ENCODE measurements around the gene VPS13D. TPM values are rescaled to one million over a fixed set of nuclear protein-coding genes. Genes with fewer than 3 reads are reported as not detected.

The VPS13D gene
- total RNA-seq, 1 experiment from 2014 or later: 31.6 TPM

GRCh38 chr1:12383001-12383400, 153.2 kb downstream of the VPS13D start:
- H3K9me3 ChIP-seq (ENCODE audit: control insufficient read depth in 1 of 2, insufficient read depth in 1 of 2, low read depth in 1 of 2, low read length in 2 of 2): peaks cover 5 to 6% of the 10 kb centered on the region in 2 experiments; a peak in 2 of 4 replicates
- BruUV-seq (replicated peaks): no TSS peak
- no peaks in the 10 kb centered on the region for H3K9me2 ChIP-seq (ENCODE audit: insufficient read depth)
- RAD21 ChIA-PET (ENCODE audit: low non-redundant PET in 1 of 2, low total read pairs in 2 of 2, uncharacterized antibody in 2 of 2, unreplicated experiment in 2 of 2): no interaction called here
- CTCF ChIA-PET: no interaction called here
- intact Hi-C loops (cut with micrococcal nuclease): no loop called here
- no peak overlapping the region for H3K4me3 ChIP-seq (replicated peaks in 1 of 2; ENCODE audit: low read depth in 1 of 2, low read length in 2 of 2)
- H3K4me1 ChIP-seq (ENCODE audit: control insufficient read depth in 1 of 2, insufficient read depth in 2 of 2, low read length in 2 of 2): peaks cover 0 to 9% of the 10 kb centered on the region in 2 experiments; a peak in 2 of 4 replicates
- ATAC-seq (no peak), DNase-seq (ENCODE audit: low read depth, low spot score) (no peak)
- no peak overlapping the region for H3K27ac ChIP-seq (ENCODE audit: low read depth, low read length)
- peaks cover 5 to 39% of the 10 kb centered on the region in 2 experiments; a peak in 3 of 4 replicates for H3K36me3 ChIP-seq (ENCODE audit: control insufficient read depth in 1 of 2, insufficient read depth in 2 of 2, low read length in 2 of 2)
- no peaks in the 10 kb centered on the region for H4K20me1 ChIP-seq (ENCODE audit: insufficient read depth)
- H3K4me2 ChIP-seq (ENCODE audit: low read length): no peak overlapping the region
- no peak overlapping the region for H3K9ac ChIP-seq (ENCODE audit: low read length)
- H3K27me3 ChIP-seq (ENCODE audit: insufficient read depth, low read length): no peaks in the 10 kb centered on the region
- TF ChIP-seq EZH2phosphoT487 (IDR thresholded peaks at IDR 0.05; ENCODE audit: borderline replicate concordance) (no peak), ZFX (IDR thresholded peaks at IDR 0.05) (no peak), CTCF (IDR thresholded peaks at IDR 0.05 in 2 of 3, conservative IDR thresholded peaks at IDR 0.05 in 1 of 3; ENCODE audit: borderline replicate concordance in 1 of 3, insufficient read depth in 1 of 3, low read depth in 2 of 3, low read length in 2 of 3) (no peak), SIN3A (IDR thresholded peaks at IDR 0.05; ENCODE audit: low read depth) (no peak), RAD21 (IDR thresholded peaks at IDR 0.05; ENCODE audit: low read depth) (no peak), ZNF274 (IDR thresholded peaks at IDR 0.05; ENCODE audit: low read depth, low read length) (no peak), REST (IDR thresholded peaks at IDR 0.05; ENCODE audit: low read depth) (no peak), EZH2 (IDR thresholded peaks at IDR 0.05) (no peak)
- H2AFZ ChIP-seq (ENCODE audit: low read depth, low read length, poor library complexity, severe bottlenecking): no peak overlapping the region
- POLR2A ChIA-PET: no interaction called here
- no peaks in the 10 kb centered on the region for H3K79me2 ChIP-seq (ENCODE audit: insufficient read depth, low read length)

Measured in HCT116 (cell line).